Vagina (tissue), 2 donors: ENCODE data around the gene LTB4R2. TPM values are rescaled to one million over a fixed set of nuclear protein-coding genes. Genes with fewer than 3 reads are reported as not detected.
A peak's percentile ranks its signal among the peaks of the same experiment; 100 is the strongest.
"Not testable (repeated sequence)": the region's sequence is repeated elsewhere in the genome, so short reads cannot be mapped to it uniquely, and the experiment has no call there.

Experiments used
- DNase-seq, 2 donors: peaks; one replicate each; pipeline ENCODE4 v3.0.0-alpha.2; 2017; ENCODE audit errors: extremely low spot score in 2 of 2
- H3K27ac ChIP-seq: fragments of 200-600 bp; sonication (generic); one replicate; pipeline ENCODE4 v1.5.1; 2019
- H3K27me3 ChIP-seq: fragments of 200-600 bp; sonication (generic); one replicate; pipeline ENCODE4 v1.5.1; 2019
- H3K36me3 ChIP-seq, 2 donors: fragments of 200-600 bp; sonication (generic); one replicate each; pipeline ENCODE4 v1.5.1; 2017 to 2019
- H3K4me1 ChIP-seq: fragments of 200-600 bp; sonication (generic); one replicate; pipeline ENCODE4 v1.5.1; 2019
- H3K4me3 ChIP-seq, 2 donors: fragments of 200-600 bp; sonication (generic); 1 replicate in 1 of 2; 2 replicates in 1 of 2; pipeline ENCODE4 v1.5.1; 2016 to 2019
- H3K9me3 ChIP-seq: fragments of 200-600 bp; sonication (generic); one replicate; pipeline ENCODE4 v1.5.1; 2019
- POLR2A ChIP-seq, 2 donors: fragments of 450-650 bp; IDR thresholded peaks; one replicate each; pipeline ENCODE4 v1.6.1; 2017; ENCODE audit warnings: antibody characterized with exemption in 2 of 2, mild to moderate bottlenecking in 2 of 2, moderate library complexity in 2 of 2
- POLR2AphosphoS5 ChIP-seq, 2 donors: sonication (generic); formaldehyde crosslinking; IDR thresholded peaks; one replicate each; pipeline ENCODE4 v1.9.0; 2017; ENCODE audit warnings: antibody characterized with exemption in 2 of 2, mild to moderate bottlenecking in 2 of 2, low read depth in 1 of 2; ENCODE audit not compliant: insufficient read depth in 1 of 2
- intact Hi-C: fragments of 100-400 bp; cut with DNase I; formaldehyde crosslinking; loops from one replicate; pipeline ENCODE4 v1.15.1; 2023
- total RNA-seq: library from RNA; depleted of rRNA; stranded (reverse); fragments of >200 nt; gene quantifications from one replicate; pipeline ENCODE4 v1.2.3, GENCODE V29; 2016
- TF ChIP-seq, protein P1 (sequence below), 3 experiments: fragments of 450-650 bp in 2 of 3; fragments of 200-600 bp in 1 of 3; sonication (generic) in 1 of 3; IDR thresholded peaks; one replicate each; pipeline ENCODE4 v1.5.1; 2017 to 2019; ENCODE audit warnings: antibody characterized with exemption in 3 of 3, mild to moderate bottlenecking in 2 of 3, moderate library complexity in 2 of 3

LTB4R2 gene
- total RNA-seq, 1 donor from 2014 or later = 66.5 TPM

DNA sequence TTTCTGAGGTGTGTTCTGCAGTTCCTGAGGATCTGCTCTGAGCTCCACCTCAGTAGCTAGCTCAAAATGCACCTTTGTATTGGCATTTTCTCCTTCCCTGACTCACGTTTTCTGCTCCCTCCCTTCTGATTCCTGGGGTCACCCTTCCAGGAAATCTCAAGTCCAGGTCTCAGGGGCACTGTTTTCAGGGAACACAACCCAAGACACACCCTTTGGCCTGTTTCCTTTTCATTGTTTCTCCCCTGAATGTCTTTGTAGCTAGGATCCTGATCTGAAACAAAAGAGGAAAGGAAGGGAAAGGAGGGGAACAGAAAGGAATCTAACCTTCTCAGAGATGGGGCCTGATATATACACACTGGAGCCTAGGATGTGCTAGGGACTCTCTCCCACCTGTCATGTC is 37.2 kb downstream of the LTB4R2 start:
- Histone ChIP-seq H3K27me3 (no peaks in the 10 kb centered on the region), H3K36me3 (no peaks in the 10 kb centered on the region), H3K9me3 (no peaks in the 10 kb centered on the region), H3K27ac (no peak overlapping the region), H3K4me3 (no peak overlapping the region), H3K4me1 (no peaks in the 10 kb centered on the region)
- no peak for TF ChIP-seq POLR2AphosphoS5 (IDR thresholded peaks at IDR 0.05; ENCODE audit: insufficient read depth in 1 of 2, low read depth in 1 of 2)
- no peak for TF ChIP-seq POLR2A (IDR thresholded peaks at IDR 0.05)
- TF ChIP-seq, protein P1, sequence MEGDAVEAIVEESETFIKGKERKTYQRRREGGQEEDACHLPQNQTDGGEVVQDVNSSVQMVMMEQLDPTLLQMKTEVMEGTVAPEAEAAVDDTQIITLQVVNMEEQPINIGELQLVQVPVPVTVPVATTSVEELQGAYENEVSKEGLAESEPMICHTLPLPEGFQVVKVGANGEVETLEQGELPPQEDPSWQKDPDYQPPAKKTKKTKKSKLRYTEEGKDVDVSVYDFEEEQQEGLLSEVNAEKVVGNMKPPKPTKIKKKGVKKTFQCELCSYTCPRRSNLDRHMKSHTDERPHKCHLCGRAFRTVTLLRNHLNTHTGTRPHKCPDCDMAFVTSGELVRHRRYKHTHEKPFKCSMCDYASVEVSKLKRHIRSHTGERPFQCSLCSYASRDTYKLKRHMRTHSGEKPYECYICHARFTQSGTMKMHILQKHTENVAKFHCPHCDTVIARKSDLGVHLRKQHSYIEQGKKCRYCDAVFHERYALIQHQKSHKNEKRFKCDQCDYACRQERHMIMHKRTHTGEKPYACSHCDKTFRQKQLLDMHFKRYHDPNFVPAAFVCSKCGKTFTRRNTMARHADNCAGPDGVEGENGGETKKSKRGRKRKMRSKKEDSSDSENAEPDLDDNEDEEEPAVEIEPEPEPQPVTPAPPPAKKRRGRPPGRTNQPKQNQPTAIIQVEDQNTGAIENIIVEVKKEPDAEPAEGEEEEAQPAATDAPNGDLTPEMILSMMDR (IDR thresholded peaks at IDR 0.05) = no peak
- intact Hi-C loops = no loop called here
- no peak for DNase-seq

DNA sequence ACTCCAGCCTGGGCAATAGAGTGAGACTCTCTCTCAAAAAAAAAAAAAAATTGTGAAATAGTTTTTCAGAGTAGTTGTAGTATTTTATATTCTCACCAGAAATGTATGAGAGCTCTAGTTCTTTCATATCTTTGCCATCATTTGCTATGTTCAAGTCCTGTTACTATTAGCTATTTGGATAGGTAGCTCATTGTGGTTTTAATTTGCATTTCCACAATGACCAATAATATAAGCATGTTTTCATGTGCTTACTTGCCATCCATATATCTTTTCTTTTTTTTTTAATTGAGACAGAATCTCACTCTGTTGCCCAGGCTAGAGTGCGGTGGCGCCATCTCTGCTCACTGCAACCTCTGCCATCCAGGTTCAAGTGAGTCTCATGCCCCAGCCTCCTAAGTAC is 38.2 kb downstream of the LTB4R2 start:
- H3K27me3 ChIP-seq = no peaks in the 10 kb centered on the region
- no peak for TF ChIP-seq POLR2A (IDR thresholded peaks at IDR 0.05)
- TF ChIP-seq, protein P1 (IDR thresholded peaks at IDR 0.05) = no peak
- no peak for TF ChIP-seq POLR2AphosphoS5 (IDR thresholded peaks at IDR 0.05; ENCODE audit: insufficient read depth in 1 of 2, low read depth in 1 of 2)
- no peak for DNase-seq
- no peaks in the 10 kb centered on the region for H3K9me3 ChIP-seq
- no peaks in the 10 kb centered on the region for H3K4me1 ChIP-seq
- H3K36me3 ChIP-seq = no peaks in the 10 kb centered on the region
- intact Hi-C loops = no loop called here
- no peak overlapping the region for H3K4me3 ChIP-seq
- no peak overlapping the region for H3K27ac ChIP-seq

DNA sequence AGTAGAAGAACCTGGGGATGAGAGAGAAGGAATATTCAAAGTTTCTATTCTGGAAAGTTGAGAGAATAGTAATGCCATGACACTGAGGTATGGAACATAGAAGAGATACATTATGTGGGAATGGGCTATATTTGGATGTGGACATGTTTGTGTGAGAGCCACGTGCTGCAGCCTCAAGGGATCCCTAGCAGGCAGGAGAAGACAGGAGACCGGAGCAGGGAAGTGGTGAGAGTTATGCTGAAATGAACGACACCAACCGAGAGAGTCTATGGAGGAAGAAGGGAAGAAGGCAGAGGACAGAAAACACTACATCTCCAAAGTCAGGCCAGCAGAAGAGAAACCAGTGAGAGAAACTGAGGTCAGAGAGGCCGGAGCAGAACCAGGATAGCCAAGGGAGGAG is 39.8 kb downstream of the LTB4R2 start:
- Histone ChIP-seq H3K4me3 (no peak overlapping the region), H3K27ac (no peak overlapping the region), H3K36me3 (no peaks in the 10 kb centered on the region), H3K4me1 (no peaks in the 10 kb centered on the region), H3K9me3 (no peaks in the 10 kb centered on the region), H3K27me3 (no peaks in the 10 kb centered on the region)
- DNase-seq = no peak
- intact Hi-C loops = no loop called here
- TF ChIP-seq POLR2A (IDR thresholded peaks at IDR 0.05) (no peak), POLR2AphosphoS5 (IDR thresholded peaks at IDR 0.05; ENCODE audit: insufficient read depth in 1 of 2, low read depth in 1 of 2) (no peak)
- TF ChIP-seq, protein P1 (IDR thresholded peaks at IDR 0.05) = no peak

DNA sequence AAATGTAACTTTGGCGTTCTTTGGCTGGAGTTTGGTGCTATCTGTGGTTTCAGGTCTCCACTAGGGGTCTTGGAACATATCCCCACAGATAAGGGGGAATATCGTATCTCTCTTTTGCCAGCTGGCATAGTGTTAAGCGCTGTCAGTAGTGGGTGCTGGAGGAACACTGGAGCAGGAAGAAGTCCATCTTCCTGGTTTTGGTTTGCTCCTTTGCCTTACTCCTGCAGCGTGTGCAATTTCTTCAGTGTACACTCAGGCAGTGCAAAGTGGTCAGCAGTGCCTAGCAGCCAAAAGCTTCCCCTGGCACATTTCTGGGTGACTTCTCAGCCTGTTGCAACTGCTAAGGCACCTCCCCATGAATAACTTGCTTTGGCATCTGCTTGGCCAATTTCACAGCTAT is 41.6 kb downstream of the LTB4R2 start:
- TF ChIP-seq, protein P1 (IDR thresholded peaks at IDR 0.05) = no peak
- TF ChIP-seq POLR2AphosphoS5 (IDR thresholded peaks at IDR 0.05; ENCODE audit: insufficient read depth in 1 of 2, low read depth in 1 of 2) (no peak), POLR2A (IDR thresholded peaks at IDR 0.05) (no peak)
- no peak for DNase-seq
- intact Hi-C loops = no loop called here

DNA sequence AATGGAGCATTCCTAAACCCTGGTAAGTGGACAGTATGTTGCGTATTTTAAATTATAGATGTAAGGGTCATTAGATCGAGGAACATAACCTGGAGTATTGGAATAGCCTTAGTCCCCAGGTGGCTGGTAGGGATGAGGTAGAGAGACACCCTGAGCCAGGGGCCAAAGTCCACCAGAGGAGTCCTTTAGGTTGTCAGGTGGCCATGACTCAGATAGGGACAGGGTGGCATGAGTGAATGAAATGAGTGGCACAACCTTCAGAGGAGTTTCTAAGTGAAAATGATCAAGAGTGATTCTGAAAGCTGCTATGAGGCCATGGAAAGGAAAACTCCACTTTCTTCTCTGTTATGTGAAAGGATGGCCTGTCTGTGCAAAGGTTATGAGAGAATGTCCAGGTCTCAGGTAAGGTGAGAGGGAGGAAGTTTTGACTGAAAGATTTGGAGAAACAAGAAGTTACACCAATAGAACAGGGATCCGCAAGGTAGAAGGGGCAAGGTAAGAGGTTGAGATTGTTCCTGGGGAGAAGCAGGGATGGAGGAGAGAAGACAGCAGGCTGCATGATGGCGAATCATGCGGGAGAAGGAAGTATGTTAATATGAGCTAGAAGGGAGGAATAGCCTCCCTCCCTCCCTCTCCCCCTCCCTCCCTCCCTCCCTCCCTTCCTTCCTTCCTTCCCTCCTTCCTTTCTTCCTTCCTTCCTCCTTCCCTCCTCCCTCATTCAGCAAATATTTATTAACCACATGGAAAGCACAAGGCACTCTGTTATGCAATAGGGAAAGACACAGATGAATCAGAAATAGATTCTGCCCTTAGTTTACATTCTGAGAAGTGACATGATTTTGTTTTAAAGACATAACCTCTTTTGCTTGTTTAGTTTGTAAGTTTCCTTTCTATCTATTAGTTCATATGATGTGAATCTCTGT is 43.9 kb downstream of the LTB4R2 start:
- Histone ChIP-seq H3K4me1 (no peaks in the 10 kb centered on the region), H3K27ac (peak overlapping the region; percentile 81), H3K4me3 (no peak overlapping the region), H3K9me3 (no peaks in the 10 kb centered on the region), H3K36me3 (no peaks in the 10 kb centered on the region), H3K27me3 (no peaks in the 10 kb centered on the region)
- intact Hi-C loops = no loop called here
- TF ChIP-seq, protein P1 (IDR thresholded peaks at IDR 0.05) = no peak
- TF ChIP-seq POLR2AphosphoS5 (IDR thresholded peaks at IDR 0.05; ENCODE audit: insufficient read depth in 1 of 2, low read depth in 1 of 2) (peak in 1 of 2 donors; percentile 36), POLR2A (IDR thresholded peaks at IDR 0.05) (no peak)
- DNase-seq = no peak

More for the DNA sequence above, 41.6 kb downstream of the LTB4R2 start:
- Histone ChIP-seq H3K9me3 (no peaks in the 10 kb centered on the region), H3K4me1 (no peaks in the 10 kb centered on the region), H3K4me3 (no peak overlapping the region), H3K27ac (peak overlapping the region; percentile 10), H3K36me3 (no peaks in the 10 kb centered on the region), H3K27me3 (no peaks in the 10 kb centered on the region)

DNA sequence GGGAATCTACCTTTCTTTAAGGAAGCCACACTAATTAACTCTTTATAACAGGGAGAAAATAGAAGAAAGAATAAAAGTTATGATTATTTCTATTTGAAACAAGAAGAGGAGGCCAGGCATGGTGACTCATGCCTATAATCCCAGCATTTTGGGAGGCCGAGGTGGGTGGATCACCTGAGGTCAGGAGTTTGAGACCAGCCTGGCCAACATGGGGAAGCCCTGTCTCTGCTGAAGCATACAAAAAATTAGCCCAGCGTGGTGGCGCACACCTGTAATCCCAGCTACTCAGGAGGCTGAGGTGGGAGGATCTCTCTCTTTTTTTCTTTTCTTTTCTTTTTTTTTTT is 44.5 kb downstream of the LTB4R2 start:
- DNase-seq, H3K27me3 ChIP-seq, H3K36me3 ChIP-seq, intact Hi-C loops, H3K4me3 ChIP-seq, H3K9me3 ChIP-seq, H3K4me1 ChIP-seq: not testable (repeated sequence)
- peak overlapping the region; percentile 81 for H3K27ac ChIP-seq
